Activated CD4-positive, CD25-positive, alpha-beta regulatory T cell treated with anti-CD3 and anti-CD28 coated beads, Interleukin-2, amount 50 U/mL, for 72 hours (primary cell): Measurements from ENCODE around the gene NDFIP2.

Experiments
- DNase-seq: peaks from one replicate; pipeline ENCODE4 v3.0.0; 2021

The NDFIP2 gene

DNA sequence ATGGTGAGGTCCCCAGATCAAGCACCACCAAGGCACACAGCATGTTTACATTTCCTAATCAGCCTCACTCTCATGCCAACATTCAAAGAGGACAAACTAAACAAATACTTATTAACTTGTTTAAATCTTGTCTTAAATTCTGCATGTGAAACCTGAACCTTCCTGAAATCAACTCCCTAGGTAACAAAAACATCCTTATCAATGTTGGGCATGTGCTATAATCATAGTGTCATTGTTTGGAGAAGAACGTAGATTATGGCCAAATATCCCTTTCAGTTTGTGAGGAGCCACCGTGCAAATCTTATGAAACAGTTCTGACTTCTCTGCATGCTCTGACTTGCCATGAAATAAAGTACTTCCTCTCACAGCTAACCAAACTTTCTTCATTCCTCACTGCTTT lies 123.8 kb downstream of the NDFIP2 start:
- DNase-seq, result no peak
